ENCODE results near the gene CNN2. TPM values are rescaled to one million over a fixed set of nuclear protein-coding genes. Genes with fewer than 3 reads are reported as not detected.
A peak's percentile ranks its signal among the peaks of the same experiment; 100 is the strongest.

Gene CNN2
- total RNA-seq, 1 experiment from 2014 or later = 296 TPM

DNA sequence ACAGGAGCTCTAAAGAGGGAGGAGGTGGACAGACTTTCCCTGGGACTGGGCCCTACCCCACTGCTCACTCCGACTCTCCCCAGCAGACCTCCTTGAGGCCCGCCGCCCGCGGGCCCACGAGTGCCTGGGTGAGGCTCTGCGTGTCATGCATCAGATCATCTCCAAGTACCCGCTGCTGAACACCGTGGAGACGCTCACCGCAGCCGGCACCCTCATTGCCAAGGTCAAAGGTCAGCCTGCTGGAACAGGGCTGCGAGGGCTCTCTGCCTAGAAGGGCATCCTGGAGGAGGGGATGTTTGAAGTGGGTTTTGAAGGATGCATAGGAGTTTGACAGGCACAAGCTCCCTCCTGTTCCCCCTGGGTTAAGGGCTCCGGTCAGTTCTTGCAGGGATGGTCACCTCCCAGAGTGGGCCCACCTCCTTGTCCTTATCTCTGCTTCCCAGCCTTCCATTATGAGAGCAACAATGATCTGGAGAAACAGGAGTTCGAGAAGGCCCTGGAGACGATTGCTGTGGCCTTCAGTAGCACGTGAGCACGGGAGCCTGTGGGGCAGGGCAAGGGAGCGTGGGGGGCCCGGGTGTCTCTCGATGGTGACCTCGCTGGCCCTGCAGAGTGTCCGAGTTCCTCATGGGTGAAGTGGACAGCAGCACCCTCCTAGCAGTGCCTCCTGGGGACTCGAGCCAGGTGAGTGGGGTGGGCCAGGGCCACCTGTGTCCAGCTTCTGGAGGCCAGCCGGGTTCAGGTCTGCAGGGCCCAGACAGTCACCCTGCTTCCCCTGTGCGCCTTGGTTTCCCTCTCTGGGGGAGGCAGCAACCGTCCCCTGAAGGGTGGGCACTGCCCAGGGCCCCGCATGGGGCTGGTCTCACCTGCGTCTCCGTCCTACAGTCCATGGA, 46.9 kb downstream of the CNN2 start:
- in situ Hi-C loops (cut with HindIII; ENCODE audit: low sequenced_read_pairs) = no loop called here
- no peak for DNase-seq (ENCODE audit: low spot score)

DNA sequence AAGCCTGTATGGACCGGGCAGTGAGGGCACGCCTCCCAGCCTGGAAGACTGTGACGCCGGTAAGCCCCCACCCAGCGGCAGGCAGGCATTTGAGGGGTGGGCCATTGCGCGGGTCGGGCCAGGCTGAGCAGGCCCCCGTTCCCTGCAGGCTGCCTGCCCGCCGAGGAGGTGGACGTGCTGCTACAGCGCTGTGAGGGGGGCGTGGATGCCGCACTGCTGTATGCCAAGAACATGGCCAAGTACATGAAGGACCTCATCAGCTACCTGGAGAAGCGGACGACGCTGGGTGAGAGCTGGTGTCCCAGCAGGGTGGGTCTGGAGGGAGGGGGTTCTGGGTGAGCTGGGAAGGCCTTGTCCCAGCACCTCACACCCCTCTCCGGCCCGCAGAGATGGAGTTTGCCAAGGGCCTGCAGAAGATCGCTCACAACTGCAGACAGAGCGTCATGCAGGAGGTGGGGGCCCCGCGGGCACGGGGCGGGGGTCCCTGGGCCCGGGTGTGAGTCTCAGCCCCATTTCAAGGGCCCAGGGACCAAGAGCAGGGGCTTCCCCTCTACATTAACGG, 47.6 kb downstream of the CNN2 start:
- no peak for DNase-seq (ENCODE audit: low spot score)
- in situ Hi-C loops (cut with HindIII; ENCODE audit: low sequenced_read_pairs) = no loop called here

DNA sequence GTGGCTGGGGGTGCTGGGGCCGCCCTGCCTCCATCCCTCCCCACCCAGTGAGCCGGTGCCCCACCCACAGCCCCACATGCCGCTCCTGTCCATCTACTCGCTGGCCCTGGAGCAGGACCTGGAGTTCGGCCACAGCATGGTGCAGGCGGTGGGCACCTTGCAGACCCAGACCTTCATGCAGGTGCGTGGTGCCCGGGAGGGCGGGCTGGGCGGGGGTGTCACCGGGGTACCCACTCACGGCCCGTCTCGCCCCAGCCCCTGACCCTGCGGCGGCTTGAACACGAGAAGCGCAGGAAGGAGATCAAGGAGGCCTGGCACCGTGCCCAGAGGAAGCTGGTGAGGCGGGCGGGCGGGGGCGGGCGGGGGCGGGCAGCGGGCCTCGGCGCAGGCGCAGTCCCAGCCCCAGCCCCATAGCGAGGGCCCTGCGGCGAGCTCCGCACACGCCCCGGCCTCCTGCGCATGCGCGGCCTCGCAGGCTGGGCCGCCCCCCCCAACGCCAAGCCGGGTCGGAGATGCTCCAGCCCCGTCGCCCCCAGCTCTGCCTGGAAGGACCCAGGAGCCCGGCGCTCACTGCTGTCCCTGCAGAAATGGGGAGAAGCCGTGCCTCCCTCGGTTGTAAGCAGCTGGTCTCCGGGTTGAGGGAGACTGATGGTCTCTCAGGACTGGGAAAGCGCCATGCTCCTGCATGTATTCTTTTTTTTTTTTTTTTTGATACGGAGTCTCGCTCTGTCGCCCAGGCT, 48.3 kb downstream of the CNN2 start:
- DNase-seq (ENCODE audit: low spot score) = peak; percentile 41
- in situ Hi-C loops (cut with HindIII; ENCODE audit: low sequenced_read_pairs) = no loop called here

DNA sequence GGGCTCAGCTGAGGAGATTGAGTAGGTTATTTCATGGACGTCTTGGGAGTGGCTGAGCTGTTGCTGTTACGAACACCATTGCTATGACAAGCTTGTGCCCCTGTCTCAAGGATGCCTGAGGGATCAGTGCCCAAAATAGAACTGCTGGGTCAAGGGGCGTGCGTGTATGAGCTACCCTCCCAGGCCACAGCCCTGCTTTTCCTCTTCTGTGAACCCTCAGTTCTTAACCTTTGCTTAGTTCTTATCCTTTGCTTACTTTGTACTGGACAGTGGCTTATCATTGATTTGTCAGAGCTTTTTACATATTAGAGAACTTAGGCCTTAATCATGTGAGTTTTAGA, 49.6 kb downstream of the CNN2 start:
- in situ Hi-C loops (cut with HindIII; ENCODE audit: low sequenced_read_pairs) = no loop called here
- no peak for DNase-seq (ENCODE audit: low spot score)

DNA sequence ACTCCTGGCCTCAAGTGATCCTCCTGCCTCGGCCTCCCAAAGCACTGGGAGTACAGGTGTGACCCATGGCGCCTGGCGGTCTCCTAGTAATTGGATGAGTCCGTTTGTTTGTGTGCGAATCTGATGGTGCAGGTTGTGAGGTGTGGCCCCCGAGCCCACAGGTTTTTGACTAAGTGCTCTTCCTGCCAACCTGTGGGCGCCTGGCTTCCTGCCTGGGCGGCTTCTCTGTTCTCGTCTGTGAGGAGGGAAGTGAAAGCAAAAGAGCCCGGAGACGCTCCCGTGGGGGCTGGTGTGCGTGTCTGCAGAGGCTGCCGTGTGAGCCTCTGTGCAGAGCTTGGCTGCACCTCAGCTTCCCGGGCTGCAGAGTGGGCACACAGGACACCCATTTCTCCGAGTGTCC, 50.5 kb downstream of the CNN2 start:
- peak; percentile 47 for DNase-seq (ENCODE audit: low spot score)
- in situ Hi-C loops (cut with HindIII; ENCODE audit: low sequenced_read_pairs) = no loop called here

DNA sequence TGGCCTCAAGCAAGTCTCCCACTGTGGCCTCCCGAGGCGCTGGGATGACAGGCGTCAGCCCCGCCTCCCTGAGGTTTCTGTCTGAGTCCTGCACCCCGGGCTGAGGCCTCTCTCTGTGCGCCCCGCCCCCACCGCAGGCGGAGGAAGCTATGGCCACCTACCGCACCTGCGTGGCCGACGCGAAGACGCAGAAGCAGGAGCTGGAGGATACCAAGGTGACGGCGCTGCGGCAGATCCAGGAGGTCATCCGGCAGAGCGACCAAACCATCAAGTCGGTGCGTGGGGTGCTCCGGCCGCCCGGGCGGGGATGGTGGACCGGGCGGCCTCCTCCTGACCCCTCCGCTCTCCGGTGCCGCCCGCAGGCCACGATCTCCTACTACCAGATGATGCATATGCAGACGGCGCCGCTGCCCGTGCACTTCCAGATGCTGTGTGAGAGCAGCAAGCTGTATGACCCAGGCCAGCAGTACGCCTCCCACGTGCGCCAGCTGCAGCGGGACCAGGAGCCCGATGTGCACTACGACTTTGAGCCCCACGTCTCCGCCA, 53.2 kb downstream of the CNN2 start:
- in situ Hi-C loops (cut with HindIII; ENCODE audit: low sequenced_read_pairs) = no loop called here
- DNase-seq (ENCODE audit: low spot score) = no peak

DNA sequence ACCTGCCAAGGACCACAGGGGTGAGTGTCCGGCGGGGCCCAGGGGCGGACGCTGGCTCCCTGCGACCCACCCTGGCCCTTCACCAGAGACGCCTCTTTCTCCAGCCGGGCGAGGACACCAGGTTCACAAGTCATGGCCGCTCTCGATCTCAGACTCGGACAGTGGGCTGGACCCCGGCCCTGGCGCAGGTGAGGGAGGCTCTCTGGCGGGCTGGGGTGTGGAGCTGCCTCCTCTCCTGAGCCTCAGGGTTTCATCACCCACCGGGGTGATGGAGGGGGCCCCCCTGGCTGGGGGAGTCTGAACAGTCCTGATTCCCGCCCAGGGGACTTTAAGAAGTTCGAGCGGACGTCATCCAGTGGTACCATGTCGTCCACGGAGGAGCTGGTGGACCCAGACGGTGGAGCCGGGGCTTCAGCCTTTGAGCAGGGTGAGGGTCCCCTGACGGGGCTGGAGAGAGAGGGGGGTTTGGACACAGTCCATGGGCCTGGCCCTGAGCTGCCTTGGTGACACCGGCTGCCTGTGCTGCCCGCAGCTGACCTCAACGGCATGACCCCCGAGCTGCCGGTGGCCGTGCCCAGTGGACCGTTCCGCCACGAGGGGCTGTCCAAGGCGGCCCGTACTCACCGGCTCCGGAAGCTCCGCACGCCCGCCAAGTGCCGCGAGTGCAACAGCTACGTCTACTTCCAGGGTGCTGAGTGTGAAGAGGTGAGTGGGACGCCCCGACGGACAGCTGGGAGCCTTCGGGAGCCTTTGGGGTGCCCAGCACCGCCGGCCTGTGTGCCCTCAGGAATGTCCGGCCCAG, 54.2 kb downstream of the CNN2 start:
- in situ Hi-C loops (cut with HindIII; ENCODE audit: low sequenced_read_pairs) = no loop called here
- no peak for DNase-seq (ENCODE audit: low spot score)

DNA sequence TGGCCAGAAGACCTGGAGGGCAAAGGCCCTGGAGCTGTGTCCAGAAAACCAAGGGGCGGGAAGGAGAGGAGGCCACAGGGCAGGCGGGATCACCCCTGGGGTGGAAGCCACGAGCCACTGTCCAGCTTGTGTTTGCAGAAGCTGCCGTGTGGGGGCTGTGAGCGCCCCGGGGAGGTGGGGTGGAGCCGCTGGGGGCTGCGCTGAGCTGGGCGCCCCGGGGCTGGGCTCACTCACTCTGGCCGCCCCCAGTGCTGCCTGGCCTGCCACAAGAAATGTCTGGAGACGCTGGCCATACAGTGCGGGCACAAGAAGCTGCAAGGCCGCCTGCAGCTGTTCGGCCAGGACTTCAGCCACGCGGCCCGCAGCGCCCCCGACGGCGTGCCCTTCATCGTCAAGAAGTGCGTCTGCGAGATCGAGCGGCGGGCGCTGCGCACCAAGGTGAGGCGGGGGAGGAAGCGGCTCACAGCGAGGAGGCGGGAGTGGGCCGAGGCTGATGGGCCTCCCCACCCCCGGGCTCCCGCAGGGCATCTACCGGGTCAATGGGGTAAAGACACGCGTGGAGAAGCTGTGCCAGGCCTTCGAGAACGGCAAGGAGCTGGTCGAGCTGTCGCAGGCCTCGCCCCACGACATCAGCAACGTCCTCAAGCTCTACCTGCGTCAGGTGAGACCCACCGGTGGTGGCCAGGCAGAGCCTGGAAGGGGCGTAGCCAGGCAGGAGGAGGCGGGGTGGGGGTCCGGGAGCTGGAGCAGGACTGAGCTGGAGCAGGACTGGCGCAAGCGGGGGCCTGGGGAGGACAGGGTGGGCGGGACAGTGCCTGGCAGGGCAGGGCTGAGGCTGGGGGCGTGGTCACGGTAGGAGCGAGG, 55.1 kb downstream of the CNN2 start:
- in situ Hi-C loops (cut with HindIII; ENCODE audit: low sequenced_read_pairs) = no loop called here
- no peak for DNase-seq (ENCODE audit: low spot score)

DNA sequence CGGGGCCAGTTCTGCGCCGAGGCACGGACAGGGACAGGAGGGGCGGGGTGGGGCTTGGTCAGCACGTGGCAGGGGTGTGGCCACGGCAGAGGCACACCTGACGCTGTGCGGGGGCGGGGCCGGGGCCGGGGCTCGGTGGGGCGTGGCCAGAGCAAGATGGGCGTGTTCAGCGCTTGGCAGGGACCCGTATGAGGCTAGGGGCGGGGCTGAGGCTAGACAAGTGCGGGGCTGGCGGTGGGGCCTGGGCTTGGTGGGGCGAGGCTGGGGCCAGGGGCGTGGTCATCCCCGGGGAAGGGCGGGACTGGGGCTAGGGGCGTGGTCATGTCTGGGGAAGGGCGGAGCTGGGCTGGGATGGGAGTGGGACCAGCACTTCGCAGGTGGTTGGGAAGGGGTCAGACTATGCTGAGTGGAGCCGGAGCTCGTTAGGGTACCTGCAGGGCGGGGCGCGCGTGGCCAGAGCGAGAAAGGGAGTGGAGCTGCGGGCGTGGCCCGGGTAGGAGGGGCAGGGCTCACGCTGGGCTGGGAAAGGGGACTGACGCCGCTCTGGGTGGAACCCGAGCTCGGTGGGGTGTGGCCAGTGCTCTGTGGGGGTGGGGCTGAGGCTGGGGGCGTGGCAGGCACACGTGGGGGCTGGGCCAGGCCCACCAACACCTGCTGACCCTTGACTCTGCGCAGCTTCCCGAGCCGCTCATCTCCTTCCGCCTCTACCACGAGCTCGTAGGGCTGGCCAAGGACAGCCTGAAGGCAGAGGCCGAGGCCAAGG, 55.9 kb downstream of the CNN2 start:
- in situ Hi-C loops (cut with HindIII; ENCODE audit: low sequenced_read_pairs) = no loop called here
- no peak for DNase-seq (ENCODE audit: low spot score)

DNA sequence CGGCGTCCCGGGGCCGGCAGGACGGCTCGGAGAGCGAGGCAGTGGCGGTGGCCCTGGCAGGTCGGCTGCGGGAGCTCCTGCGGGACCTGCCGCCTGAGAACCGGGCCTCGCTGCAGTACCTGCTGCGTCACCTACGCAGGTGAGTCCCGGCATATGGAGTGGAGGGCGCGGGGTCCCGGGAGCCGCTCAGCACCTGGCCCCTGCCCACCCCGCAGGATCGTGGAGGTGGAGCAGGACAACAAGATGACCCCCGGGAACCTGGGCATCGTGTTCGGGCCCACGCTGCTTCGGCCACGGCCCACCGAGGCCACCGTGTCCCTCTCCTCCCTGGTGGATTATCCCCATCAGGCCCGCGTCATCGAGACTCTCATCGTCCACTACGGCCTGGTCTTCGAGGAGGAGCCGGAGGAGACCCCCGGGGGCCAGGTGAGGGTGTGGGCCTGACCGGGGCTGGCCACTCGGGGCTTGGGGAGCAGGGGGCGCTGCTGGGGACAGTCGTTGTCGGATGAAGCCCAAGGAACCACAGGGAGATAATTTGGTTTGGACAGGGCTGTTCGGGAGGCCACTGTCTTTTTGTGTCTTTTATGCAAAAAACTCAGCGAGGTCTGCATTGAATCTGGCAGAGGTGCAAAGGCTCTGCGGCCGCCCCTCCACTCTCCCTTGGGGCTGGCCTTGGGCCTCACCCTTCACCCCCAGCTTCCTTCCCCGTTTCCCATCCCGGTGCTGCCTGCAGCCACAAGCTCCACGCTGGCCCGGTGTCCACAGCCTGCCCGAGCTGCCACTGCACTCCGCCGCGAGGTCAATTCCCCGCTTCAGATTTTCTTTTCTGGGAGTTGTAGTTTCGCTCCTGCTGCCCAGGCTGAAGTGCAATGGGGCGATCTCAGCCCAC, 56.8 kb downstream of the CNN2 start:
- in situ Hi-C loops (cut with HindIII; ENCODE audit: low sequenced_read_pairs) = no loop called here
- no peak for DNase-seq (ENCODE audit: low spot score)

DNA sequence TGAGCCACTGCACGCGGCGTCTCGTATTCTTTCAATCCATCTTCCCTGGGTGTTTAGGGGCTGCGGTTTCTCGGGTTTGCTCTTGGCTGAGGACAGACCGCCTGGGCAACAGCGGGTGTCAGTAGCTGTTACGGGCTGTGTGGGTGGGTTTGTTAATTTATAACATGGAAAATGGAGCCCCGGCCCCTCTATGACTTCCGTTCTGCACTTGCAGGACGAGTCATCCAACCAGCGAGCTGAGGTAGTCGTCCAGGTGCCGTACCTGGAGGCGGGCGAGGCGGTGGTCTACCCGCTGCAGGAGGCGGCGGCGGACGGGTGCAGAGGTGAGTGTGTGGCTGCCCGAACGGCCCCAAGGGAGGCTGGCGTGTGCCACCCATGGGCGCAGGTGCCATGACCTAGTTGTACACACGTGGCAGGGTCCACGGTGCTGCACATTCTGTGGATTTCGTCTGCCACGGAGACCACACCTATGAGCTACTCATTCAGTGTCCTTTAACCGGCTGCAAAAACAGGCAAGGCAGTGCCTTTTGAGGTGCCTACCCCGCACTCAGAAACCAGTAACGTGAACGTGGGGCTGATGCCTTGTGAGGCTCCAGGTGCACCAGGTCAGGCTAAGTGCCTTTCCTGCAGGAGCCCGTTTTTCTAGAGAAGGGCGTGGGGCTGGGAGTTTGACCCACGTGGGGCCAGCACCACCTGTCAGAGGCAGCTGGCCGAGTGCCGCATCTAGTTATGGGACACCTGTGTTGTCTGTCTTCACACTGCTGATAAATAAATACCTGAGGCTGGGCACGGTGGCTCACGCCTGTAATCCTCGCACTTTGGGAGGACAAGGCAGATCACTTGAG, 57.8 kb downstream of the CNN2 start:
- in situ Hi-C loops (cut with HindIII; ENCODE audit: low sequenced_read_pairs) = no loop called here
- no peak for DNase-seq (ENCODE audit: low spot score)

DNA sequence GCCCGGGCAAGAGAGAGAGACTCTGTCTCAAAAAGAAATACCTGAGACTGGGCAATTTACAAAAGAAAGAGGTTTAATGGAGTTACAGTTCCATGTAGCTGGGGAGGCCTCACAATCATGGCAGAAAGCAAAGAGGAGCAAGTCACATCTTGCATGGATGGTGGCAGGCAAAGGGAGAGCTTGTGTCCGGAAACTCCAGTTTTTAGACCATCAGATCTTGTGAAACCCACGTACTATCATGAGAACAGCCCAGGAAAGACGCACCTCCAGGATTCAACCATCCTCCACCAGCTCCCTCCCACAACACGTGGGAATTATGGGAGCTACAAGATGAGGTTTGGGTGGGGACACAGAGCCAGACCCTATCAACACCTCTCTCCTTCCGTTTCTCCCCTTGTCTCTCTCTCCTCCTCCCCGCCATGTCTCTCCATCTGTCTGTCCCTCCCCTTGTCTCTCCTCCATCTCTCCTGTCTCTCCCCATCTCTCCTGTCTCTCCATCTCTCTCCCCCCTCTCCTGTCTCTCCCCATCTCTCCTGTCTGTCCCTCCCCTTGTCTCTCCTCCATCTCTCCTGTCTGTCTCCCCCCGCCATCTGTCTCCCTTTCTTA, 58.7 kb downstream of the CNN2 start:
- in situ Hi-C loops (cut with HindIII; ENCODE audit: low sequenced_read_pairs) = no loop called here

DNA sequence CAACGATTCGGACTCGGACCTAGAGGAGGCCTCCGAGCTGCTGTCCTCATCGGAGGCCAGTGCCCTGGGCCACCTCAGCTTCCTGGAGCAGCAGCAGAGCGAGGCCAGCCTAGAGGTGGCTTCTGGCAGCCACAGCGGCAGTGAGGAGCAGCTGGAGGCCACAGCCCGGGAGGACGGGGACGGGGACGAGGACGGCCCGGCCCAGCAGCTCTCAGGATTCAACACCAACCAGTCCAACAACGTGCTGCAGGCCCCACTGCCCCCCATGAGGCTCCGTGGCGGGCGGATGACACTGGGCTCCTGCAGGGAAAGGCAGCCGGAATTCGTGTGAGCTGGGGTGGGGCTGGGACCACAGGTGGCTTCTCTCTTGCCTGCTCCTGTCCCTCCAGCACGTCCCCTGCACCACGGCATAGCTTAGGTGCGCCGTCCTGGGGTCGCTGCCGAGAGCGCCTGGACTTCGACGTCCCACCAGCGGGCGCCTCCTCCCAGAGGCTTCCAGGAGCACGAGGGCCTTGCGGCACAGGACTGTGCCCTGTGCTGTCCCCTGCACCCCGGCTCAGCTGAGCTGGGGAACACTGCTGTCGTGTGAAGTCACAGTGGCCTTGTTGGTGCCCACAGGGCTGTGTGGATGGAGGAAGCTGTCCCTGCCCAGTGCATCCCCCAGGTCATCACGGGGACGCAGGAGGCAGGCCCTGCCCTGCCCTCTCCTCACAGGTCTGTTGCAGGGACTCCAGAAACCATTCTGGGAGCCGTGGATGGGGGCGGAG, 59.5 kb downstream of the CNN2 start:
- in situ Hi-C loops (cut with HindIII; ENCODE audit: low sequenced_read_pairs) = no loop called here
- no peak for DNase-seq (ENCODE audit: low spot score)

More for the DNA sequence above, 58.7 kb downstream of the CNN2 start:
- no peak for DNase-seq (ENCODE audit: low spot score)

DNA sequence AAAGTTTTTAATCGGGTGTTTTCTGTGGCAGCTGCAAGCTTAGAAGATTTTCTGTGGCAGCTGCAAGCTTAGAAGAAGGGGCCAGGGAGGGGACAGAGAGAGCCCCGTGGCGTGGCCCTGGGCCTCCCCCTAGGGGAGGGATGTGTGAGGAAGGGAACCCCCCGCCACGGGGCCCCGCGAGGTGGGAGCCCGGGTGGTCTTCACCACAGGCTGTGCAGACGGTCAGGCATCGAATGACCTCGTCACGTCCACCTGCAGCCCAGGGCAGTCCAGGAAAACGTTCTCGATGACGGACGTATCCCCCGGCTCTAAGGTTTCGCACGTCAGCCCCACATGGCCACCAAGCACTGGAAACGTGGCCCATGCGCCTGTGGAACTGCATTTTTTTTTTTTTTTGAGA, 60.2 kb downstream of the CNN2 start:
- in situ Hi-C loops (cut with HindIII; ENCODE audit: low sequenced_read_pairs) = no loop called here
- no peak for DNase-seq (ENCODE audit: low spot score)
